GM21723 (cell line): ENCODE results near the gene SND1.
A peak's percentile ranks its signal among the peaks of the same experiment; 100 is the strongest.
"Not testable (repeated sequence)": the region's sequence is repeated elsewhere in the genome, so short reads cannot be mapped to it uniquely, and the experiment has no call there.

Experiments used
- ATAC-seq: cut with Tn5 transposase; IDR thresholded peaks from one replicate; pipeline ENCODE4 v1.9.1; 2021; ENCODE audit warnings: mild to moderate bottlenecking, moderate library complexity; ENCODE audit not compliant: unreplicated experiment

SND1 gene

DNA sequence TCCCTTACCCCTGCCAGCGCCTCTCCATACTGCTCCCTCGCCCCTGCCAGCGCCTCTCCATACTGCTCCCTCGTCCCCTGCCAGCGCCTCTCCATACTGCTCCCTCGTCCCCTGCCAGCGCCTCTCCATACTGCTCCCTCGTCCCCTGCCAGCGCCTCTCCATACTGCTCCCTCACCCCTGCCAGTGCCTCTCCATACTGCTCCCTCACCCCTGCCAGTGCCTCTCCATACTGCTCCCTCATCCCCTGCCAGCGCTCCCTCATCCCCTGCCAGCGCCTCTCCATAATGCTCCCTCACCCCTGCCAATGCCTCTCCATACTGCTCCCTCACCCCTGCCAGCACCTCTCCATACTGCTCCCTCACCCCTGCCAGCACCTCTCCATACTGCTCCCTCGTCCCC lies 455.5 kb downstream of the SND1 start:
- ATAC-seq = not testable (repeated sequence)

- ATAC-seq = no peak
These were observed 456.1 kb downstream of the SND1 start for GRCh38 chr7:128108129-128108528.

- peak; percentile 92 for ATAC-seq
These were observed 456.8 kb downstream of the SND1 start for GRCh38 chr7:128108641-128109423.

- ATAC-seq = not testable (repeated sequence)
These were observed 457.5 kb downstream of the SND1 start for GRCh38 chr7:128109424-128109969.

DNA sequence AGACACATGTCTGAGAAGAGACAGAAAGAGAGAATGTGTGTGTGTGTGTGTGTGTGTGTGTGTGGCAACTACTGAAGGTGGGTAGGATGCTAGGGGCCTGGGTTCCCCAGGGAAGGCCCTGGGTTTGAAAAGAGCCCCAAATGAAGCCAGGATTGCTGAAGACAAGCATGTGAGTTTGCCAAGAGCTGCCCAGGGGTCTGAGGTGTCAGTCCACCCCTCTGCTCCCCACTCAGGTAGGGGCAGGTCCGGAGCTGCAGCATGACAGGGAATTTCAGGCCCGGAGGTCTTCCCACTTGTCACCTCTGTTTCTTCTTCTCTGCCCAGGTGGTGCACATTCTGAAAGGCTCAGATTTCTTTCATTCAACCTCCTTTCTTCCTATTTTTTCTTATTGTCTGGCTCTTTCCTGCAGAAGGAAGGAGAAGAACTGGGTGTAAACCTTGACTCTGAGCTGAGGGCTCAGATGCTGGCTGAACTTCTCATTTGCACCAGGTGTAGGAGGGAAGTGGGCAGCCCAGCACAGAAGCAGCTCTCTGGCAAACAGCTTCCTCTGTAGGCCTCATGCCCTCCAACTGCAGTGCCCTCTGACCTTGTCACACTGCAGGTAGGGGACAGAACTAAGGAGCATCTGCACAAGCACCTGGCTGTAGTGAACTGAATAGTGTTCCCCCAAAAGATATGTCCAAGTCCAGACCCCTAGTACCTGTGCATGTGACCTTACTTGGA lies 458.8 kb downstream of the SND1 start:
- ATAC-seq = no peak

DNA sequence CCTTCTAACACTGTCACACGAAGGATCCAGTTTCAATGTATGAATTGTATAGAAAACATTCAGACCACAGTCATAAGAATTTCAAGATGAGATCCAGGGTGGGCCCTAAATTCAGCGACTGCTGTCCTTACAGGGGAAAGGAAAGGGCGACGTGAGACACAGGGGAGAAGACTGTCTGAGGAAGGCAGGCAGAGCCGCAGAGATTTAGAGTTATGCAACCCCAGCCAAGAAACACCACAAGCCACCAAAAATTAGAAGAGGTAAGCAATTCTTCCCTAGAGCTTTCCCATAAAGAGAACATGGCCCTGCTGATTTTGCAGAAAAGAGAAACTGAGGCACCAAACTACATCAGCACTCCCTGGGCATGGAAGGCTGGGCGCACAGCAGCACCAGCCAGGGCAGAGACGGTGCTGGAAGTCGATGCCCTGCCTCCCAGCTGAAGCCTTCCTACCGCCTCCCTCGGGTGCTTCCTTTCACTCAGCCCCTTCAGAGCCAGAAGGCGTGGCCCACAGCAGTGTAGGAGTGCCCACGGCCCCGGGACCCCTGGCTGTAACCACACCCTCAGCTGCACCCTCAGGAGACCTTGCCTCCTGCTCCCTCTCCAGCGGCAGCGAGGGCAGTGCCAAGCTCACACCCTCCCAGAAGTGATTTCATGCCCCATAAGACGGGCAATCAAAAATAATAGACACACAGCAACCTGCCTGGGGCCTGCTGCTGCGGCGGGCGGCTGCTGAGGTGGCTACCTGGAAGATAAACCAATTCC lies 460.2 kb downstream of the SND1 start:
- no peak for ATAC-seq

DNA sequence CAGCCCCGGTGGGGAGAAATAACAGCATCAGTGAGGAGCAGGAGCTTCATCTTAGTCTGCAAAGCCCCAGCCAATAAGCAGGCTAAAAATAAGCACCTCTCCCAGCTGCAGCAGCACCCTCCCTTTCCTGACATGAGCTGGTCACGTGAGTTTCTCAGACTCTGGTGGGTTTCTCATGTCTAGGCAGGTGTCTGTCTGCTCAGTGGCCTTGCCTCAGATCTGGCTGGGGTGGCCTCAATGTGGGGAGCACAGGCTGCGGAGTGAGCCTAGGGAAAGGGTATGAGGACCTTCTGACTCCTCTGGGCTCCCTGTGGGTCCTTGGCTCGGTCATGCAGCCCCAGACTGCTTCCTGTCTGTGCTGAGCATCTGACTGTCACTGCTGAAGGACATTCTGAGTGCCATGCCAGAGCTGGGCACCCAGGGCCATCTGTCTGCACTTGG lies 460.8 kb downstream of the SND1 start:
- ATAC-seq = no peak

- ATAC-seq = no peak
These were observed 461.8 kb downstream of the SND1 start for GRCh38 chr7:128113839-128114238.

GRCh38 chr7:128114806-128115205 lies 462.8 kb downstream of the SND1 start:
- no peak for ATAC-seq

DNA sequence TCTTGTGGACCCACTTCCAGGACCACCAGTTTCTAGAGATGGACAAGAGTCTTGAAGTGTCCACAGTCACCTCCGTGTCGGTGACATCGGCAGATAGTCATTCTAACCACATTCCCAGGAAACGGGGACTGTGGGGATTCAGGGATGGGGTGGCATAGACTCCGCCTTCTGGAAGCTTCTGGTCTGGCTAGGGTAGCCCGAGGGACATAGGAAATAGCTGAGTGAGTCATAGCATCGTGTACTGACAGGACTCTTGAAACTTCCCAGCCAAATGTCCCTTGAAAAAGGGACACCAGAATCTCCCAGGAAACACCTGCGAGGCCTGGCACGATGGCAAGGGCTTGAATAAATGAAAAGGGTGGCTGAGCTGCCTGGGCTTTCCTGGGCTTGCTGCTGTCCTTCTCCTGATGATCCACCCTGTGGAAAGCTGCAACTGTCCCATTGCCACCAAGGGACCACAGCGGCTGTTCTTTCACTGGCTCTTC lies 463.4 kb downstream of the SND1 start:
- ATAC-seq = no peak

GRCh38 chr7:128115821-128116723 lies 464.1 kb downstream of the SND1 start:
- no peak for ATAC-seq

GRCh38 chr7:128116740-128117139 lies 464.7 kb downstream of the SND1 start:
- no peak for ATAC-seq

GRCh38 chr7:128117691-128118090 lies 465.7 kb downstream of the SND1 start:
- no peak for ATAC-seq

DNA sequence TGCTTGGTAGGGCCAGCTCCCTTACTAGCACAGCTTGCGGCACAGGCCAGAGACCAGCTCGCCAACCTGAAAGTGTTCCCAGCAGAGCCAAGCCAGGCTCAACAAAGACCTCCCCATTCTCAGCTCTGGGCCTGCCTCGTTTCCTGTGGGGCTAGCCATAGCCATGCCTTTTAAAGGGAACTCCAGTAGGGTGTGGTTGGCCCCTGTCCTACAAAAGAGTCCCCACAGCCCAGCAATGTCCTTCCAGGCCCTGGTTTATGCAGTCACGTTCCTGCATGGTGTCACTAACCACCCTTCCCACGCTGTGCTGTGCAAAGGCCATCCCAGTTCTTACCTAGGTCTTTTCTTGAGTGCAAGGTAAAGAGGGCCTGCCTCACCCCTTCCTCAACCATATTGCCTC lies 467.0 kb downstream of the SND1 start:
- no peak for ATAC-seq

- ATAC-seq = no peak
These were observed 468.1 kb downstream of the SND1 start for GRCh38 chr7:128120116-128120515.

DNA sequence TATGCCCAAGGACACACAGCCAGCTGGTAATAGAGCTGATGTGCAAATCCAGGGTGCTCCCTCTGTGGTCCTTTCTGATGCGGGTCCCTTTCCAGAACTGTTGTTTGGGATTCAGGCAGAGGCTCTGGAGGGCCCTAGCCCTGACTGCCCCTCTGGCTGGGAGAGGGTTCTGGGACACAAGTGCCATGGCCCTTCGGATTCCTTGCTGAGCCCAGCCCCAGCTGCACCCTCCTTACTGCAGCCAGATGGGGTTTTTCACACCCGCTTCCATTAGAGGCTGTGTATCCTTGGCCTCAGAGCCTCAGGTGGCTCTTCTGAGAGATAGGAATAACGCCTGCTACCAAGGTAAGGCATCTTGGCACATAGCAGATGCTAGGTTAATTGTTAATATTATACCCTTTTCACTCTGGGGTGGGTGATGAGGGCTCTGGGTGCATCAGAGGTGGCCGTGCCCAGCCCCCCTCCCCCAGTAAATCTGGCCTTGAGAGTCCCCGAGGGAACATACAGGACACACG lies 469.0 kb downstream of the SND1 start:
- ATAC-seq = no peak

DNA sequence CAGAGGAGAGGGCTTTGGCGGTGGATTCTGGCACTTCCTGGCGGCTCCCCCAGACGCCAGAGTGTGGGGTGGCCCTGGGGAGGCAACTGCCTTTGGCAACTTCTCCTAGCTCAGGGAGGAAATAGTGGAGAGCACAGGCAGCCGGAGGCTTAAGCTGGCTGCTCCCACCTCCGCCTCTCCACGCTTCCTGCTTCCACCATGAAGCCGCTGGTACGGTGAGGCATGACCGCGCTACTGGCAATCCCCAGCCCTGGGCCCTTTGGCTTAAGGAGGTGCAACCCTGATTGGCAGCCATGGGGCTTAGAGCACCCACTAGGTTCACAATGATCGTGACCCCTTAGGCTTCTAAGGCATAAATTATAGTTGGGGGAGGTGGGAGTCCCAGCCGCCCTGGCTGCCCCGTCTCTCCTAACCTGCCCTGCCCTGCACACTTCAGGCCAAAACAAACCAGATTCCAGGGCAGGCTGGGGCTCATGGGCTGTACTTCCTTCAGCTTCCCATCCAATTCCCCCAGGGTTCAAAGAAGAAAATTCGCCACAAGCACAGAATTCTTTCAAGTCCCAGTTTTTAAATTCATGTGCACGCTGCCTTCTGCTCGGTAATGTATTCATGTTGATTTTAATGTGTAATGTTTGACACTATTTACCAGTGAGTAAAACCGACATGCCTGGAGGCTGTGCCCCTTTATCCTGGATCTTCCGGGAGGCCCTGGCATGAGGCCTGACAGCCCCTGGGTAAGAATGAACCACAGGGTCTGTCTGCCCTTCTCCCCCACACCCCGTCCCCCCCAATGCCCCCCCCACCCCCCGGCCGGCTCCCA lies 469.9 kb downstream of the SND1 start:
- ATAC-seq = no peak

DNA sequence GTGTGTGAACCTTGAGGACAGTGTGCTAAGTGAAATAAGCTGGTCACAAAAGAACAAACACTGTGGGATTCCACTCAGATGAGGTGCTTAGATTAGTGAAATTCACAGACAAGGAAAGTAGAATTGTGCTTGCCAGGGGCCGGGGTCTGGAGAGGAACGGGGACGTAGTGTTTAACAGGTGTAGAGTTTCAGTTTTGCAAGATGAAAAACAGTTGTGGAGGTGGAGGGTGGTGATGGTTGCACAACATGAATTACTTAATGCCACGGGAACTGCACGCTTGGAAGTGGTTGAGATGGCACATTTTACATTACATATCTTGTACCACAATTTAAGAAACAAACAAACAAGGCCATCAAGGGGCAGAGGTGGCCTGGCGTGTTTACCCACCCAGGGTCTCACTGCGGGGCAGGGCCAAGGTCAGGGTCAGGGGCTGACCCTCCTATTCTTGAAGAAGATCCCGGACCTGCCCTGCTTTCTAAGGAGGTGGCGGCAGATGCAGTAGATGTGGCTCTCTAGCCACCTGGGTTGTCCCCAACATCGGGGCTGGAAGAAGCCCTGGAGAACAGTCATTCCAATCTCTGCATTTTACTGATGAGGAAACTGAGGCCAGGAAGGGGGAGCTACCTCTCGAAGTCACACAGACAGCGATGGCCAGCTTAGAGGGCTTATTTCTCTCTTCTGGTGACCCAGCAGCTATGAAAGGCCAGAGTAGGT lies 470.7 kb downstream of the SND1 start:
- no peak for ATAC-seq
